Central memory CD4-positive, alpha-beta T cell (primary cell): ENCODE results near the gene RNF40.

Experiments used
- DNase-seq: peaks from one replicate; pipeline ENCODE4 v3.0.0; 2022

RNF40 gene

DNA sequence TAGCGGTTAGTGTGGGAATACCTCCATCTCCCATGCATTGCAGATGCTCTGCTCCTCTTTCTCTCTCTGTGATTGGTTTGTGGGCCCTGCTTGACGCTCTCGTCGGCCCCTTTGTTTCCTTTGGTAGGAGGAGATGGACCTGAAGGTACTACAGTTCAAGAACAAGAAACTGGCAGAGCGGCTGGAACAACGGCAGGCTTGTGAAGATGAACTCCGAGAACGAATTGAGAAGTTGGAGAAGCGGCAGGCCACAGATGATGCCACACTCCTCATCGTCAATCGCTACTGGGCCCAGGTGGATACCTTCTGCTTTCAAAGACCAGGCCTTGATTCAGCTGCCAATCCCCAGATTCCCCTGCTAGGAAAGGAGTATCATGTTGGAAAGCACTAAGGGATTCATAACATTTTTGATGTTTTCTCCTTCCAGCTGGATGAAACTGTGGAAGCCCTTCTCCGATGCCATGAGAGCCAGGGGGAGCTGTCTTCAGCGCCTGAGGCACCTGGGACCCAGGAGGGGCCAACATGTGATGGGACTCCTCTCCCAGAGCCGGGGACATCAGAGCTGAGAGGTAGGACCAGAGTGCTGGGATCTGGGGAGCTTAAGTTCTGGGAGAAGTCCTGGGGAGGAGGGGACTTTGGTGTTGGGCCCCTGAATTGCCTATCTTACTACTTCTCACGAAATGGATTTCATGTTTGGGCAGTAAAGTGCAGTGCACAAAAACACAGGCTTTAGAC is 1.0 kb downstream of the RNF40 start:
- DNase-seq: no peak

DNA sequence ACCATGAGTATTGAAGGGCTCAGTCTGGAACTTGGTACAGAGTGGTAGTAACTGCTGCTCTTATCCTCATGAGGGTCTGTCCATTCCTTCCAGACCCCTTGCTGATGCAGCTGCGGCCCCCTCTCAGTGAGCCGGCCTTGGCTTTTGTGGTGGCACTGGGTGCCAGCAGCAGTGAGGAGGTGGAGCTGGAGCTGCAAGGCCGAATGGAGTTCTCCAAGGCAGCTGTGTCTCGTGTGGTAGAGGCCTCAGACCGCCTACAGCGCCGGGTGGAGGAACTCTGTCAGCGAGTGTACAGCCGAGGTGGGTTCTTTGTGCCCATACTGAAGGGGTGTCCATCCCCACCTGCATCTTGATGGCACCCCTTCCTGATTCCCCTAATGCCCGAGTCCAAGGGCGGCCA is 2.0 kb downstream of the RNF40 start:
- DNase-seq: no peak

DNA sequence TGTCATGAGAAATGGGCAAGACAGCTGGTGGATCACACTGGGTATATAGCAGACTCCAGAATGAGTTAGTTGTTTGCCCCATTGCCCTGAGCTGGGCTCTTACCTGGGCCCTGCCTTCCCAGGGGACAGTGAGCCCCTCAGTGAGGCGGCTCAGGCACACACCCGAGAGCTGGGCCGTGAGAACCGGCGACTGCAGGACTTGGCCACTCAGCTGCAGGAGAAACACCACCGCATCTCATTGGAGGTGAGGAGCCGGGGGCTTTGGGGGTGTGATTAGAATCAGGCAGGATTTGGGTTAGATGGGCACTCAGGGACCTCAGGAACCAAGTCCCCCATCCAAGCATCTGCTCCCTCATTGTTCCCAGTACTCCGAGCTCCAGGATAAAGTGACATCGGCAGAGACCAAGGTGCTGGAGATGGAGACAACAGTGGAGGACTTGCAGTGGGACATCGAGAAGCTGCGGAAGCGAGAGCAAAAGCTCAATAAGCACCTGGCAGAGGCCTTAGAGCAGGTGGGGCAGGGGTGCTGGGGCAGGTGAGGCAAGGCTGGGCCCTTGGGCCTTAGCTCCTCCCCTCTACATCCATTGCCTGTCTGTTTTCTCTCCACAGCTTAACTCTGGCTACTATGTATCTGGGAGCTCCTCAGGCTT is 2.8 kb downstream of the RNF40 start:
- DNase-seq: no peak

DNA sequence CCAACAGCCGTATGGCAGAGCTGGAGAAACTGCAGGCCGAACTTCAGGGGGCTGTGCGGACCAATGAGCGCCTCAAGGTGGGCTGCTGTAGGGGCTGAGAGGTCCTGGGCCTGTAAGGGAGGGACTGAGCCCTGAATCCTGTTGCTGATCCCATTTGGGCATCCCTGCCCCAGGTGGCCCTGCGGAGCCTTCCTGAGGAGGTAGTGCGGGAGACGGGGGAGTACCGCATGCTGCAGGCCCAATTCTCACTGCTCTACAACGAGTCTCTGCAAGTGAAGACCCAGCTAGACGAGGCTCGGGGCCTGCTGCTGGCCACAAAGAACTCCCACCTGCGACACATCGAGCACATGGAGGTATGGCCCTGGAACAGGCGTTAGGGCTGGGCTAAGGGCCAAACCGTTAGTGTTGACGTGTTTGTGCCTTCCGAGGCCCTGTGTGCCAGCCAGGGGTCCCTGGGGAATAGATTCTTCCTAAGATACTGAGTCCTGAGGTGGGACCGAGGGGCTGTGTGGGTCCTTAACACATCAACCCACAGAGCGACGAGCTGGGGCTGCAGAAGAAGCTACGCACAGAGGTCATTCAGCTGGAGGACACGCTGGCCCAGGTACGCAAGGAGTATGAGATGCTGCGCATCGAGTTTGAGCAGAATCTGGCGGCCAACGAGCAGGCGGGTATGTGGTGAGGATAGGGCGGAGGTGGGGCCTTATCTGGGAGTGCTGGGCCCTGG is 4.2 kb downstream of the RNF40 start:
- DNase-seq: no peak

DNA sequence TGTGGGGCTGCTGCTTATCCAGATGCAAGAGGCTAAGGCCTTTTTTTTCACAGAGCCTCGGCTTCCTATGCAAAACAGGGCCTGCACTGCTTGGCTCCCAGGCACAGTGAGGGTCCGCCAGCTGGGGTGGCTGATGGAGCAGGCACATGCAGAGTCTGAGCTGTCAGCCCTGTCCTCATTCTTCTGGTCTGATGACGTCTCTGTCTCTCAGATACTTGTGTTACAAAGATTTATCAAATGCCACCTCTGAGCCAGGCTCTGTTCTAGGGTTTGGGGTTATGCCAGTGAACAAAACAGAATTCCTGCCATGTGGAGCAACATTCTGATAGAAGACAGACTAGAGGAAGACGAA is 4.8 kb downstream of the RNF40 start:
- DNase-seq: no peak

DNA sequence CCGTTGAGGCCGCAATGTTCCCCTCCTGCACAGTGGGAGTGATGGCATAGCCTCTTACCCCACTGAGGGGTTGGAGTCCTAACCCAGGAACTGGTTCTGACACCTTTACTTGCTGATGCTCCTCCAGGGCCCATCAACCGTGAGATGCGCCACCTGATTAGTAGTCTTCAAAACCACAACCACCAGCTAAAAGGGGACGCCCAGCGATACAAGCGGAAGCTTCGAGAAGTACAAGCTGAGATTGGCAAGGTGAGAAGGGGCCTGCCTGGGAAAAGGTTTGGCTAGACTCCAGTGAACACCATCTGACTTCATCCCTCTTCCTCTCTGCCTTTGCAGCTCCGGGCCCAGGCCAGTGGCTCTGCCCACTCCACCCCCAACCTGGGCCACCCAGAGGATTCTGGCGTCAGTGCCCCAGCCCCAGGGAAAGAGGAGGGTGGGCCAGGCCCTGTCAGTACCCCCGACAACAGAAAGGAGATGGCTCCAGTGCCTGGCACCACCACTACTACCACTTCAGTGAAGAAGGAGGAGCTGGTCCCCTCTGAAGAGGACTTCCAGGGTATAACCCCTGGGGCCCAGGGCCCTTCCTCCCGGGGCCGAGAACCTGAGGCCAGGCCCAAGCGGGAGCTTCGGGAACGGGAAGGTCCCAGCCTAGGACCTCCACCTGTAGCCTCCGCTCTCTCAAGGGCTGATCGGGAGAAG is 5.8 kb downstream of the RNF40 start:
- no peak for DNase-seq

DNA sequence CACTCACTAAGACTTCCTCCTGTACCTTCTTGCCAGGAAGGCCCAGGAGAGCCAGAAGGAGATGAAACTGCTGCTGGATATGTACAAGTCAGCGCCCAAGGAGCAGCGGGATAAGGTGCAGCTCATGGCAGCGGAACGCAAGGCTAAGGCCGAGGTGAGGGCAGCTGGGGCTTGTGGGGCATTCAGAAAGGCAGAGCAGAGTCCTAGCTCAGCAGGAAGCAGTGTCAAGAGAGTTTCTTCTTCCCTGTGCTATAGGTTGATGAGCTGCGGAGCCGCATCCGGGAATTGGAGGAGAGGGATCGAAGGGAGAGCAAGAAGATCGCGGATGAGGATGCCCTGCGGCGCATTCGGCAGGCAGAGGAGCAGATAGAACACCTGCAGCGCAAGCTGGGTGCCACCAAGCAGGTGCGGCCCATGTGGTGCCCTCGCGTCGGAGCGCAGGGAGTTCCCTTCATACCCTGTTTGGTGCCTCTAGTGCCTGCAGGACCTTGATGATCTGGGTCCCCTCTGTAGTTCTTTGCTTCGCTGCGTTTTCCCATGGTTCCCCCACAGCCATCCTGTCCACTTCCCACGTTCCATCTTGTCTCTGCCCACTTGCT is 6.6 kb downstream of the RNF40 start:
- DNase-seq: no peak

DNA sequence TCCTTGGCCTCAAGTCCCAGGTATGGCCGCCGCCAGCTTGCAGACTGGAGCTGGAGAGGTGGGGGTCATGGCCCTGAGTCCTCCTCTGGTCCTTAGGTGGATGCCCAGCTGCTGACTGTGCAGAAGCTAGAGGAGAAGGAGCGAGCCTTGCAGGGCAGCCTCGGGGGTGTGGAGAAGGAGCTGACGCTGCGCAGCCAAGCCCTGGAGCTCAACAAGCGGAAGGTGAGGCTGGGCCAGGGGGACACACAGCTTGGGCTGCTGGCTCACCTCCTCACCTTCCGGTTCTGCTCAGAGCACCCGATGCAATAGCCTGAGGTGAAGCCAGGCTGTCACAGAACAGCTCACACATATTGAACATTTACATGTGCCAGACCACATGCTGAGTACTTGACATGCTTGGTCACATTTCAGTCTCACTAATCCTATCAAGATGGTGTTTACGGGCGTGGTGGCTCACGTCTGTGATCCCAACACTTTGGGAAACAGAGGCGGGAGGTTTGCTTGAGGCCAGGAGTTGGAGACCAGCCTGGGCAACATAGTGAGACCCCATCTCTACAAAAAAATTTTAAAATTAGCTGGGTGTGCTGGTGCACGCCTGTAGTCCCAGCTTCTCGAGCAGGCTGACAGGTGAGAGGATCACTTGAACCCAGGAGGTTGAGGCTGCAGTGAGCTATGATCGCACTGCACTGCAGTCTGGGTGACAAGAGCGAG is 7.4 kb downstream of the RNF40 start:
- no peak for DNase-seq

DNA sequence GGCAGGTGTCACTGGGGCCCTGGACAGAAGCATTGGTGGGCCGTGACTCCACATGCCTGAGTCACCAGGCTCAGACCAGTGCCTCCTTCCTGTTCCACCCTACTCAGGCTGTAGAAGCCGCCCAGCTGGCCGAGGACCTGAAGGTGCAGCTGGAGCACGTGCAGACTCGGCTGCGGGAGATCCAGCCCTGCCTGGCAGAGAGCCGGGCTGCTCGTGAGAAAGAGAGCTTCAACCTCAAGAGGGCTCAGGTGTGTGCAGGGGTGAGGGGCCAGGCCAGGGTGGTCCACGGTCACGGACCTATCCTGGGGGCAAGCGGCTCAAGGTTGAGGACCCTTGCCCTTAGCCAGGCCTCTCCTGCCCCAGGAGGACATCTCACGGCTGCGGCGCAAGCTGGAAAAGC is 9.6 kb downstream of the RNF40 start:
- DNase-seq: no peak

DNA sequence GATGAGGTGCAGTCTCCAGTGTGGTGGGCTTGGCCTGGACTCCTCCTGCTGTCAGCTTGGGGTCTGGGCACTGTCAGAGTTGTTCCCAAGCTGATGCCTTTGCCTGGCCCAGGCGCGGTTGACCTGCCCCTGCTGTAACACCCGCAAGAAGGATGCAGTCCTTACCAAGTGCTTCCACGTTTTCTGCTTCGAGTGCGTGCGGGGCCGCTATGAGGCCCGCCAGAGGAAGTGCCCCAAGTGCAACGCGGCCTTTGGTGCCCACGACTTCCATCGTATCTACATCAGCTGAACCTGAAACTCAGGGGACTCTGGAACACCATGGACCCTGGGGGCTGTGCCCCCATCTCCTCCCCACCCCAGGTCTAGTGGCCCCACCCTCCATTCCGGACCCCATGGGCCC is 11.7 kb downstream of the RNF40 start:
- no peak for DNase-seq

DNA sequence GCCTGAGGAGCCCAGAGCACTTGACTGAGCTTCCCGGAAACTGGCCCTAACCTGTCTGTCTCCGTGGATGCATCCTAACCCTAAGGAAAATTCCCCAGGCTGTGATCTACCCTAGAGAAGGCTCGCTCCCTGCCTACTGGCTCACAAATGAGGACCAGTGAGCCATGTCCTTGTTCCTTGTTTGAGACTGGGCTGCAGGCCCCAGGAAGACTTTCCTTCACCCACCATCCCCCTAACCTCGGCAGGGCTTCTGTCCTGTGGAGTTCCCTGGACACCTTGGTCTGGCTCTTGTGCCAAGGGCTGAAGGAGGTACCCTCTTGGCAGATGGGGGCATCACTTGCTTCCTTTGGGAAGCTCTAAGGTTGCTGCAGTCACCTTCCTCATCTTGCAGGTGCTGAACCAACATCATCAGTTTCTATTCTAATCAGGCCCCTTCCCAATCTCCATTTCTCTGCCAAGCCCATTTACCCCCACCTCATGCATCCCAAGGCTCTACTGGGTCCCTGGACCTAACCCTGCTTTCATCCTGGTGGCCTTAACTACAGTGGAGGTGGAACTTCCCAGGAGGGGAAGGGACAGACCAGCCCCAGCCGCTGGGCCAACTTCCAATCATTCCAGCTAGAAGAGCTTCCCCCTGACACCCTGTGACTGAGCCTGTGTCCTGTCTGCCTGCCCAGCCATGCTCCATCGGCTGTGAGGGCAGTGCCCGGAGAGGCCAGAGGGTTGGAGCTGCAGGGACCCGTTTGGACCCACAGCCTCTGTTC is 12.4 kb downstream of the RNF40 start:
- DNase-seq: no peak

DNA sequence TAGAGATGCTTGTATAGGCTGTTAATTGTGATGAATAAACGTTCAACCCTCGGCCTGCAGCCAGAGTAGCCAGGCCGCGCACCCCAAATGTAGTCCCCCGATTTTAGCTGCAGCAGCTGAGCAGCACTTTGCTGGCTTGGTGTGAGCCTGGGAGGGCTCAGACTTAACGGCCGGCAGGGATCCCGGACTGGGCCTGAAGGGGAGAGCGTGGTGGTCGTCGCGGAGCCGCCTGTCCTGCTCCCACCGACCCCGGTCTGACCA is 12.9 kb downstream of the RNF40 start:
- no peak for DNase-seq

DNA sequence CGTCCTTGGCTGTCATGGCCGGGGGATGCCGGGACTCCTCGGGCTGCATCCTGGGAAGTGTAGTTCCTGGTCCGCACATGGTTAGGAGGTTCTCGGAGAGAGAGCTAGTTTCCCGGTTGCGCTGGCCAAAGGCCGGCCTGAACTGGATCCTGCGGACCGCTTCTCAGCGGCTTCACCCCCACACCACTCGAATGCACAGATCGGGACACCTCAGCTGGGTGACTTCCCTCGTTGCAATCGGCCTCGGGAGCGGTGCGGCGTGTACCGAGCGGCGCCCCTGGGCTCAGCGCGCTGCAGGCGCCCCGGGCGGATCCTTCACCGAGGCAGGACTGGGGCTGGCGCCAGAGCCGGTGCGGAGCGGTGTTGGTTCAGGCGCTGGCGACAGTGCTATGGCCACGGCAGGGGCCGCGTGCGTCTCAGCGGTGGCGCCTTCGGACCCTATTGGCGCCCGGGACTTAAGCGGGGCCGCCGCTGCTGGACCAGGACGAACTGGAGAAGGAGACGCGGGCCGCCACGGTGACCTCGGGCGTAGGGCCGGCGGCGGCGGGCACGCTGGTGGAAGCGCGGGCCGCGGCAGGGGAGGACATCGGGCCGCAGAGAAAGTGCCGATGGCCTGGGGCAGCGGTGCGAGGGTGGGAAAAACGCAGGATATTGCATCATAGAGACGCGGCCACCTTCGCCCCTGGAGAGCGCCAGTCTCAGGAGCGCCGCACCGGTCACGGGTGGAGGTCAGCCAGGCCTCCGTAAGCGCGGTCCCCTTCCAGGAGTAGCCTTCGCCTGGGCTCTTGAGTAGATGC is 13.5 kb downstream of the RNF40 start:
- DNase-seq: peak; percentile 47

DNA sequence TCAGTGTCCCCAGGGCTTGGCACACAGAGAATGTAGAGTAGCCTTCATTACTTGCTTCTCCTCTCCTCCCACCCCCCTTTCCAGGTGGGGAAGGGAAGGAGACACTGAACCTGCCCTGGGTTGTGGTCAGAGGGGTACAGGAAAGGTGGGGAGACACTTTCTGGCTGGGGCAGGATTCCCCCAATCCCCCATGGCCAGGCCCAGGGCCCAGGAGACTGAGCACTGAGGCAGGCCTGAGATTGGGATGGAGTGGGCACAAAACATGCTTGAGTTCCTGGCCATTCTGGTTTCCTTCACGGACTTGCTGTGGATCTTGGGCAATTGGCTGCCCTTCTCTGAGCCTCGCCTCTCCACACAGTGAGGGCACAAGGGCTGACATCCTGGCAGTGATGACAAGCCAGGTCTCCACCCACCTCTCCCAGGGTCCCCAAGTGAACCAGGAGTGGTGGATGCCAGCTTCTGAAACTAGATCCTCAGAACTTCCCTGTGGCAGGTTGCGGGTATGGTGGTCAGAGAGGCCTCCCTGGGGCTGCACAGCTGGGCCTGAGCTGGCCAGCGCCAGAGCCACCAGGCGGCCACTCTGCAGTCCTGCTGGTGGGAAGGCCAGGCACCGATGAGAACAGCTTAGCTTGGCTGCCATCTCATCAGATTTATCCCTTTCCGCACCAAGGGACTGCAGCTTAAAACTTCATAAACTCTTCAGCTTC is 15.6 kb downstream of the RNF40 start:
- DNase-seq: no peak

DNA sequence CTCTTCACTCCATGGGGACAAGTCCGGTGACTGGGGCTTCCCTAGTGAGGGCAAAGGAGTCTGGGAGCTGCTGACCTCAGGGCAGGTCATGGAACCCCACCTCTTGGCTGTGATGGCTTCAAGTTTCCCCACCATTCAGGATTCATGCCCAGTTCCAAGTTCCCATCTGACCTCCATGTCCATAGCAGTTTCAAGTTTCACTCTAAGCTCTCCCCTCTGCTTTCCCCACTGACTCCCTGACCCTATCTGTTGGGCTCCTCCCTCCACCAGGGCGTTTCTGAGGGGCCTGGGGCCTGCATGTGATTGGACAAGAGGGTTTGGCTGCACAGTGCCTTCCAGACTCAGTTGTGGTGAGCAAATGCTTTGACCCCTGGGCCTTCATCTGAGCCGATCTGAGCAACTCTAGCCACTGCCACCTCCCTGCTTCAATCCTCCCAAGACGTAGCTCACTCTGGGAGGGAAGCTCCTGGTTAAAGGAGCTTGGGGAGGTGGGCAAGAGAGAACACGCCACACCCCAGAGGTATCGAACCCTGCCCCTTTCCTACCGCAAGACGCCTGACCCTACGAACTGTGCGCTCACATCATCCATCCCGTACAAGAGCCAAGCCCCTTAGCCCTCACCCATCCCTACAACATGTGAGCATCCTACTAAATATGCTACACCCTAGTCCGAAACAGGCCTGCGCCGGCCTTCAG is 16.6 kb downstream of the RNF40 start:
- no peak for DNase-seq

DNA sequence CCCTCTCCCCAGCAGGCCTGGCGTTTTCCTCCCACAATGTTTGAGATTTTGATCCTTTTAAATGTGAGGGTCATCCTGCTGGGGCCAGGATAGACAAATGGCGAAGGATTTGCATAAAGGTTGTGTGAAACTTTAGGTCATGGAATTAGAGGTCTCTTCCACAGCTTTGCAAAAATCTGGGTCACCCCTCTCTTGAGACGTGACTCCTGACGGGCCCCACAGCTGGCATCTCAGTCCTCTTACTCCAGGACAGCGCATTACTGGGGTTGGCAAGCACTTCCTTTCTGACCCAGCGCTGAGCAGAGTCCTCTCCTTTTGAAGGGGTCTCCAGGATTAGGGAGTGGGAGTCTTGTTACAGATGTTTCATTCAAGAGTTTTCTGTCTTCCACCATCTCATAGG is 17.5 kb downstream of the RNF40 start:
- DNase-seq: no peak

DNA sequence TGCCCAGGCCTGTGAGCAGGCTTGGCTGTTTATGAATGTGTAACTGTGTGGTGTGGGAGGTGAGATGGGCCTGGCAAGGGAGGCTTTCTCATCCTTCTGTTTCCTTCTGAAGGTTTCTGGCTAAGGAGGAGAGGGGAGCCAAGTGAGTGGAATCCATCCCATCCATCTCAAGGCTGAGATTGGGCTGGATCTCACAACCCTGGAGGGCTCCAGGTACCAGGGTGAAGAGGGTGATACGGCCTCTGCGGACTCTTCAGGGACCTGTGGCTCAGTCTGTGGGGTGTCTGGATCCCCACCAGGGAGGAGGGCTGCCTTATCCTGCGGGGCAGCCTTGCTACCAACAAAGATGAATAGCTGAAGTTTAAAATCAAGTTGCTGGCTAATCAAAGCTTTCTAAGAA is 17.9 kb downstream of the RNF40 start:
- DNase-seq: no peak

DNA sequence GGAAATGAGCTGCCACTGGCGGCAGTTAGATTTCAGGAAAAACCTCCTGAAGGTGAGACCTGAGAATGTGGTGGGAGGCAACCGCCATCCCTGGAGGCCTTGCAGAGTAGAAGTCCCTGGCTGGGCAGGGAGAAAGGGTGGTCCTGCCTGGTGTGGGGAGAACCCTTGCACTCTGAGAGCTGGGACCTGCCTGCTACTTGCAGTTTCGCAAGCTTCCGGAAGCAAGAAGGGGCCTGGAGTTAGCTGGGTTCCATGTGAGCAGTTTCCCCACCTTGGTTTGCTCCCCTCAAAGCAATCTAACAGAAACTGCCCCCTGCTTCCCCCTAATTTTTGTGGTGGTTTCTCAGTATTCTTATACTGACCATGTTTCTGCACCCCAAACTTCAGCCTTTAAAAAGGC is 18.4 kb downstream of the RNF40 start:
- no peak for DNase-seq

DNA sequence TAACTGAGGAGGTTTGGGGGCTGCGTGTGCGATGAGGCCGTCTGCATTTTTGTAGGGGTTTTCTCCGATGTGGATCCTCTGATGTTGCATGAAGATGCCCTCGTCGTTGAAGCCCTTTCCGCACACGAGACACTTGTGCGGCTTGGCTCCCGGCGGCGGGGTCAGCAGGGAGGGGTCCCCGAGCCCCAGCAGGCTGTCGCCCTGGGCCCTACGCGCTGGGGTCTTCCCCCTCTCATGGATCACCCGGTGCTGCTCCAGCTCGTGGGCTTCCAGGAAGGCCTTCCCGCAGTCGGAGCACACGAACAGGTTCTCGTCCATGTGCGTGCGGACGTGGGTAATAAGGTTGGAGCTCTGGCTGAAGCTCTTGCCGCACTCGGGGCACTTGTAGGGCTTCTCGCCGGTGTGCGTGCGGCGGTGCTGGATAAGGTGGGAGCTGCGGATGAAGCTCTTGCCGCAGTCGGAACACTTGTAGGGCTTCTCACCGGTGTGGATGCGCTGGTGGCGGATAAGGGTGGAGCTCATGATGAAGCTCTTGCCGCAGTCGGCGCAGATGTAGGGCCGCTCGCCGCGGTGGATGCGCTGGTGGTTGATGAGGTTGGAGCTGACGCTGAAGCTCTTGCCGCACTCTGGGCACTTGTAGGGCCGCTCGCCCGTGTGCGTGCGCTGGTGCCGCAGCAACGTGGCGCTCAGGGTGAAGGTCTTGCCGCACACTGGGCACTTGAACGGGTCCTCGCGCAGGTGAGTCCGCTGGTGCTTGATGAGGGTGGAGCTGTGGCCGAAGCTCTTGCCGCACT is 20.6 kb downstream of the RNF40 start:
- DNase-seq: no peak
